Erythroblast (primary cell): Measurements from ENCODE around the gene PRDX6.
A peak's percentile ranks its signal among the peaks of the same experiment; 100 is the strongest.

Experiments
- DNase-seq, 2 experiments: peaks; one replicate each; lab custom pipeline; 2025; lab: John Stamatoyannopoulos, UW
- GATA1 ChIP-seq: IDR thresholded peaks from 2 replicates; pipeline ENCODE4 v1.6.1; 2011; ENCODE audit warnings: low read depth, mild to moderate bottlenecking, control low read depth, low read length, moderate library complexity
- POLR2A ChIP-seq: IDR thresholded peaks from 2 replicates; pipeline ENCODE4 v1.6.1; 2011; ENCODE audit warnings: mild to moderate bottlenecking, low read length

PRDX6 gene

DNA sequence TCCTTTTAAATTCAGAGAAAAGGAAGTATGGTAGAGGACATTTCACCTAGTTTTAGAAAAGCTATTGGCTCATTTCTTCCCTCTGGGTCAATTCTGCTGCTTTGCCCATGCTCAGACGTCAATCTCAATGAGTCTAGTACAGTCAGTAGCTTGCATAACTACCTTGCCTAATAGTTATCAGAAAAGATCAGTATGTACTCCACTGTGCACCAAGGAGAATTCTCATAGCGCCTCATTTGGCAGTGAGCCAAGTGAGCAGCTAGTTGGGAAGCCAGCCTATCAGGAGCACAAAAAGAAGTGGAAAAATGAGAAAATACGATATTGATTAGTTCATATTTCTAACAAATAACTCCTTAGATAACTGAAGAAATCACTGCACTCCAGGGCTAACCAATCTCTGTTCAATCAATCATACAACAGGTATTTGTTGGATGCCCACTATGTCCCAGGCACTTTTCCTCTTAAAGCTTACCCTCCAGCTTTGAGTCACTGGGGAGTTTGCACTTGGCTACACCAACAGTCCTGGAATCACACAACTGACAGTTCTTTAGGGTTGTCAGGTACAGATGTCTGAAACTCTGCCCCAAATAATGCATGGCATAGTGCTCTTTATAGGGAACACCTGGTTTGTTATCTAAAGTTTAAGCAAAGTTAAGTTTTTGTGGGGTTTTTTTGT, 50.2 kb downstream of the PRDX6 start:
- DNase-seq: peak; percentile 26 to 39
- TF ChIP-seq GATA1: no peak

DNA sequence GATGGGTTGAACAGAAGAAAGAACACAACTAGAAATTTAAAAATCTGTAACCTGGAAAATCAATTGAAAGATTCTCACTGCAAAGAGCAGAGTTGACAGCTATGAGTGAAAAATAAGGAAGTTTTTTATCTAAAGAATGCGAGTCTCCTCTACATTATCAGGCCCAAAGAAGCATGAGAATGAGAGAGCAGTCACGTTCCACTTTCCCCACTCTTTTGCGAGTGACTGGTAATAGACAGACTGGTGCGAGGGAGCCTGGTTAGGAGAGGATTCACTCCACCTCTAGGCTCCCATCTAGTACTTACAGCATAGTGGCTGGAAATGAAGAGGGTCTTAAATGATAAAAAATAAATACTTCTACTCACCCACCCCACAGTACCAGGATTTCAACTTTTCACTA, 52.0 kb downstream of the PRDX6 start:
- DNase-seq: no peak
- no peak for TF ChIP-seq GATA1

- TF ChIP-seq POLR2A (no peak), GATA1 (no peak)
- DNase-seq: no peak
These were observed 53.9 kb downstream of the PRDX6 start for GRCh38 chr1:173530795-173531693.

DNA sequence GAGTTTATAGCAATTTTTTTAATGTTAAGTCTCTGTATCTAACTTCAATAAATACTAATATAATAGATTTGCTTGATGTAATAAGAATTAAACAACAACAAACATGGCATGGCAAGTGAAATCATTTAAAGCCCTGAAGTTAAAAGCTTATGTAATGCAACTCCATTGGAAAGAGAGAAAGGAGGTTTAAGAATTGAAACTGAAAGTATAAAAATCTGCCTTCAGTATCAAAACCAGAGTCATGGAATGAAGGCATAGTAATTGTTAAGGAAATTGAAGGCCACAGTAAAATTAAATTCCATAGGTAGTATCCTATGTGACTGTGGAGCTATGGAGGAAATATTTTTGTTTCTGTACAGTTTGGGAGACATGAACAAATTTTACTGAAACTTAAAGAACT, 55.1 kb downstream of the PRDX6 start:
- no peak for DNase-seq
- TF ChIP-seq POLR2A (no peak), GATA1 (no peak)

- TF ChIP-seq GATA1 (no peak), POLR2A (no peak)
- no peak for DNase-seq
These were observed 59.1 kb downstream of the PRDX6 start for GRCh38 chr1:173536223-173536622.
